Activated effector memory CD4-positive, alpha-beta T cell treated with anti-CD3 and anti-CD28 coated beads, Interleukin-2, amount 50 U/mL, for 16 hours (primary cell): ENCODE measurements around the gene ARHGAP20.
"Not testable (repeated sequence)": the region's sequence is repeated elsewhere in the genome, so short reads cannot be mapped to it uniquely, and the experiment has no call there.

ENCODE experiments used
- DNase-seq: peaks from one replicate; pipeline ENCODE4 v3.0.0-alpha.2; 2020

The ARHGAP20 gene

DNA sequence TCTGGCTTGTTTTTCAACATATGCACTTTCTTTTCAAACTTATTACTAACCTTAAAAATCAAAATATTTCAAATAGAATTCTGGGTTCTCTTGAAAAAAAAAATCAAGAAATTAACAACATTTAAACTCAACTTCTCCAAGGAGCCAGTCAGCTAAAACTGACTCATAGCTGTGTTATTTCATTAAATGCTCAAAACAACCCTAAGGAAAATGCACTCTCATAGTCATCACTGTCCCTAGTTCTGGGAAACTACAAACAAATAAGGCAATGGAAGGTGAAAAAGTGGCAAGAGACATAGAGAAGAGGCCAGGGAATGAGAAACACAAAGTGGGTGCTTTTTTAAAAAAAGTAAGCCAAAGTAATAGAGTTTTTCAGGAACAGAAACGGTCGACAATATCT lies 4.1 kb upstream of the ARHGAP20 start:
- DNase-seq, result no peak

- no peak for DNase-seq
These were observed 3.3 kb upstream of the ARHGAP20 start for GRCh38 chr11:110715541-110715940.

GRCh38 chr11:110713449-110713776 lies 1.2 kb upstream of the ARHGAP20 start:
- no peak for DNase-seq

GRCh38 chr11:110712659-110713448 lies 617 bp upstream of the ARHGAP20 start:
- no peak for DNase-seq

GRCh38 chr11:110711448-110711775 lies 825 bp downstream of the ARHGAP20 start:
- no peak for DNase-seq

DNA sequence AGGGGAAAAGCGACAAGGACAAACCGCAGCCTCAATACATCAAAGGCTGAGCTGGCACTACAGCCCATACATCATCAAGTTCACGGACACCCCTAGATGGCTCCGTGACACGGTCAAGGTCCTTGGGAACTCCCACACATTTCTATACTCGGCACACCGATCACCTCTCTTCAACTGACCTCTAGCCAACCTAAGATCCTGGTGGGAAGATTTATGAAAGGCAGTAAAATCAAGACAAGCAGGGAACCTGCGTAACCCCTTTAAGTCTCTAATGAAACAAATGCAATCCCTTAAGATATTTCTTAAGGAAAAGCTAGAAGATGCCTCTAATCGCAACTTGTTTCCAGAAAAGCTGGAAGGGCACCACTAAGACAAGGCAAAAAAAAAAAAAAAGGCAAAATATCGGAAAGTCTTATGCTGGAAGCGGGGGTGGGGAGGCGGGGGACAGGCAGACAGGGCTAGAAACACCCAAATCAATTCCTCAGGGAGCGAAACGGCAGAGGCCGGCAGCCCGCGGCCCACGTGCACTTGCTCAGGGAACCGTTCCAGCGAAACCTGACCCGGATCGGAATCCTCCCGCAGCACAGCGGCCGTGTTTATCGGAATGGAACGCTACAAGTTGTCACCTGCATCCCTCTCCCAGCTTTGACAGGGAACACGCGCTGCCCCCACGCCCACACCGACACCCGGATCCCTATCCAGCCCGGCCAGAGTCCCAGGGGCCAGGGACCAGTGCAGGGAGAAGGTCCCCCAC lies 1.4 kb downstream of the ARHGAP20 start:
- DNase-seq, result no peak

DNA sequence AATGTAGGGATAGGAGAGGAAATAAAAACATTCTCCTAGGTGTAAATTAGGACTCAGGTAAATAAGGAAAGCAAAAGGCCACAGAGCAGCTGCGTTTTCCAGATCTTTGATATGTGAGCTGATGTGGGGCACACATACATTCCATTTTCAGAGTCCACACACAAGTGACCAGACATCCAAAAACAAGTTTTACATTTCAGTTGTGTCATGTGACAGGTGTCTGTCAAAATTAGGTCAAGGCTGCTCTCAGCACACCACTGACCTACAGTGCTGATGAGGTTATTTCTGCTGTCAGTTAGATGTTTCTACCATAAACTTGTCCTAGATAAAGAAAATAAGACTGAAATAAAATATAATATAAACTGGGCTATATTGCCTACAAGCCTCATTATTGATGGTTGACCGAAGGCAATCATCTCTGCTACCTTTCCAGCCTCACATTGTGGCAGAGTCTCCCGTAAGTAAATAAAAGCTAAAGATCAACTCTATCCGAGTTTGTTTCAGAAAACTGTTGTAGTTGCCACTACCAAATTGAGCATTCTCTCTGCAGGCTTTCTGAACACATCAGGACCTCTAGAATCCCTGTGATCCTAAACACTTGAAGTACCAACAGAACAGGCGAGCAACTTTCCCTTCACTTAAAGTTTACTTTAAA lies 7.9 kb downstream of the ARHGAP20 start:
- no peak for DNase-seq

DNA sequence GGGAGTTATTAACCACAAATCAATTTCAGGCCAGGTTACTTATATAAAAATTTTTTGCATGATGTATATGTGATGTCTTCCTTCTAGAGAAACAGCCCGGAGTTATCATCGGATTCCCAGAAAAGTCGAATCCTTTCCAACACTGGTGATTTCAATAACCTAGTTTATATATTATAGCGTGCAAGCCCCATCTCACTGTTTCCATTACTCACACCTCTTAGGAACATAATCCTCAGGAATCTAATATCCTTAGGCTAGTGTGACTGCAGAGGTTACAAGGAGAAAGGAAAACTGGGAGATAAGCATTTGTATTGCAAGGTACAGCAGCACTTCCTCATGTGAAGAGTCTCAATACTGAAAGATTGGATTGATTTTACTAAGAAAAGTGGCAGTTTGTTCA lies 20.3 kb downstream of the ARHGAP20 start:
- DNase-seq, result no peak

GRCh38 chr11:110689306-110689705 lies 22.9 kb downstream of the ARHGAP20 start:
- DNase-seq, result no peak

GRCh38 chr11:110679323-110679975 lies 32.8 kb downstream of the ARHGAP20 start:
- no peak for DNase-seq

GRCh38 chr11:110675548-110675947 lies 36.7 kb downstream of the ARHGAP20 start:
- DNase-seq, result no peak

DNA sequence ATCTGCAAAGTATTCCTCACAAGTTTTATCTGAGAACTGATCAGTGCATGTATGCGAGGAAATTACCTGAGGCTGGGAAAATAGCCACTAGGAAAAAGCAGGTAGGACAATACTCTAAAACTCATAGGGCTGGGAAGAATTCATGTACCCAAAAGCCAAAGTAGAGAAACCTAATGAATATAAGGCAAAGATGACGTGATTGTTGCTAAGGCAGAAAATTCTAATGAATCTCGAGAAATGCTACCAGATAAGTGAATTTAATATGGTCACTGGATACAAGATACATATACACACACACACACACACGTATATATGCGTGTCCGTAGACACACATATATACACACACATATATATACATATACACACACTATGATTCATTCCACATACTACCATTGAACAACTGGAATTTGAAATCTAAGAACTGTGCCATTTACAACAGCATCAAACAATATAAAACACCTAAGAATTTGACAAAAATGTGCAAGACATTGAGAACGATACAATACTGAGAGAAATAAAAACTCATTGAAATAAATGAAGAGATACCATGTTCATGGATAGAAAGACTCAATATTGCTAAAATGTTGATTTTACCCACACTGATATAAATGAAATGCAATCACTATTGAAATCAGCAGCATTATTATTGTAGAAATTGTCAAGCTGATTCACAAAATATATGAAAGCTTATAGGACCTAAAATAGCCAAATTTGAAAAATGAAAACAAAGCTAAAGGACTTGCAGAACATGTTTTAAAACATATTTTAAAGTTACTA lies 46.4 kb downstream of the ARHGAP20 start:
- DNase-seq, result no peak

DNA sequence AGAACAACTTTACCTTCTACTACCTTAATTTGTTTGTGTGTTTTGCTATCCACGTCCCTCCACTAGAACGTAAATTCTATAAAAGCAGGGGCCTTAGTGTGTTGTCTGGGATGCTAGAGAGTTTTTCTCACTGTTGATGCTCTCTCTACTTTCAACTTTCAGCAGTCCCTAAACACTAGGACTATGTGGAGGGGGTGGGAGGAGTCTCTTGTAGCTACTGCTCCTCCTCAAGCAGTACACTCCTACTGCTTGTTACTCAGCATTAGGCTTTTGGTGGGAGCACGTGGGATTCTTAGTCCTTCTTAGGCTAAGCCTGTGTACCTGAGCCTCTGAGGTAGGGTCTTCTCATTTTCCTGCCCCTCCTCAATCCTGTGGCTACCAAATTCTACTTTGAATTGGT lies 56.3 kb downstream of the ARHGAP20 start:
- DNase-seq, result no peak

- no peak for DNase-seq
These were observed 57.8 kb downstream of the ARHGAP20 start for GRCh38 chr11:110654456-110654855.

DNA sequence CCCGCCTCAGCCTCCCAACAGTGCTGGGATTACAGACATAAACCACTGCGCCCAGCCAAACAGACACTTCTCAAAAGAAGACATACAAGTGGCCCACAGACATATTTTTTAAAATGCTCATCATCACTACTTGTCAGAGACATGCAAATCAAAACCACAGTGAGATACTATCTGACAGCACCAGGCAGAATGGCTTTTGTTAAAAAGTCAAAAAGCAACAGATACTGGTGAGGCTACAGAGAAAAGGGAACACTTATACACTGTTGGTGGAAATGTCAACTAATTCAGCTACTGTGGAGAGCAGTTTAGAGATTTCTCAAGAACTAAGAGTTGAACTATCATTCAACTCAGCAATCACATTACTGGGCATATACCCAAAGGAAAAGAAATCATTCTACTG lies 67.0 kb downstream of the ARHGAP20 start:
- no peak for DNase-seq

DNA sequence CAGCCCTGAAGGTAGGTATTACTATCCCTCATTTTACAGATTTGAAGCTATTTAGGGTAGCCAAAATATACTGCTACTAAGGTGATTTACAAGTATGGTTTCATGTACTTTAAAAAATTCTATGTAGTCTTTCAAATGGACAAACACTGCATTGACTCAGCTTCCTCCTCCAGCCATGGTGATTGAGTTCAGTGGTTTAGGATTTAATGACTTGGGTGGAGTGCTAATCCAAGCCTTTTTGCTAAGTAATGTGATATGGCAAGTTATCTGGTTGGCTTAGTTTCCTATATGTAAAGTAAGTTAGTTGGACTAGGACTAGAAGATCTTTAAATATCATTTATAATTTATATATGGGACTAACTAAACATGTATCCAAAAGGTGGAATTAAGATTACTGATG lies 77.9 kb downstream of the ARHGAP20 start:
- DNase-seq, result no peak

DNA sequence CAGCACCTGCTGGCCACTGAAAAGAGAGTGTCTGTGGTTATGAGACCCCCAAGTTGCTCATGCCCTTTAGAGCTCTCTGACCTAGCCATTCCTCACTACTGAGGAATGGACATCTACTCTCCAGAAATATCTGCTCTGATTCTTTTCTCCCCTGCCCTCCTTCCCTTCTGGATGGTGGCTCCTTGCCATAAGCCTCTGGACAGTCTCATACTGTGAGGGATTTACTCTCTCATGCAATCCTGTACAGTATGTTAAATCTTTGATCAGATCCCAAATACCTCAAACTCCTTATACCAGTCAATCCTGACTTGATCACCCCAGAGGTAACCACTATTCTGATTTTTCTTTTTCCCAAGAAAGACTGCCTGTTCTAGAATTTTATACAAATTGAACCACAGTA lies 80.7 kb downstream of the ARHGAP20 start:
- DNase-seq, result no peak

DNA sequence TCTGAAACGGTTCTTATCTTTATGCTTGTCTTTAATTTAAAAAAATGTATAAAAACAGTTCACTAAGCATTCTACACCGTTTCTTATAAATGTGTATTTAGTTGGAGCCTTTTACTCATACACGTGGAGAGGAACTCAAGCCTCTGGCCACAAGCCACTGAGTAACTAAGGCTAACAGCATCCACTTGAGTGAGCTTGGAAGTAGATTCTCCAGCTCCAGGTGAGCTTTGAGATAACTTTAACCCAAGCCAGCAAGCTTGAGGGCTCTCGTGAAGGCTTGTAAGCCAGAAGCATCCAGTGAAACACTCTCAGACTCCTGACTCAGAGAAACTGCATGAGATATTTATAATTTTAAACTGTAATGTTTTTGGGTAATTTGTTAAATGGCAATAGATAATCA lies 82.6 kb downstream of the ARHGAP20 start:
- DNase-seq, result no peak

DNA sequence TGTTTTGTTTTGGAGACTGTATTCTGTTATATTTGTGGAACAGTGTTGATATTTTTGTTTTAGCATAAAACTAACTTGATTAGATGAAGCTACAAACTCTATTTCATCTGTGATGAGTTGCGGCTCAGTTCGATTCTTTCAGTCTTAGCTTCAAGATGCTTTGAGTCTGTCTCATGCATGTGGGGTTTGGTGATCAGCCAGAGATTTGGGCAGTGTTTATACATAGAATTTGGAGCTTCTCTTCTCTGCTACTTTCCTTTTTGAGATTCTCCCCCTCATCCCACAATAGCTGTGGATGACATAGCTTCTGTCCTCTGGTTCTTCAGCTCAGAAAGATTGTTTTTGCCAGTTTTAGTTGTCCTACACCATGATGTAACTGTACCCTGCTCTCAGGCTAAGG lies 90.4 kb downstream of the ARHGAP20 start:
- DNase-seq, result no peak

- DNase-seq, result not testable (repeated sequence)
These were observed 92.9 kb downstream of the ARHGAP20 start for GRCh38 chr11:110619366-110619765.

GRCh38 chr11:110614031-110614430 lies 98.2 kb downstream of the ARHGAP20 start:
- DNase-seq, result no peak

DNA sequence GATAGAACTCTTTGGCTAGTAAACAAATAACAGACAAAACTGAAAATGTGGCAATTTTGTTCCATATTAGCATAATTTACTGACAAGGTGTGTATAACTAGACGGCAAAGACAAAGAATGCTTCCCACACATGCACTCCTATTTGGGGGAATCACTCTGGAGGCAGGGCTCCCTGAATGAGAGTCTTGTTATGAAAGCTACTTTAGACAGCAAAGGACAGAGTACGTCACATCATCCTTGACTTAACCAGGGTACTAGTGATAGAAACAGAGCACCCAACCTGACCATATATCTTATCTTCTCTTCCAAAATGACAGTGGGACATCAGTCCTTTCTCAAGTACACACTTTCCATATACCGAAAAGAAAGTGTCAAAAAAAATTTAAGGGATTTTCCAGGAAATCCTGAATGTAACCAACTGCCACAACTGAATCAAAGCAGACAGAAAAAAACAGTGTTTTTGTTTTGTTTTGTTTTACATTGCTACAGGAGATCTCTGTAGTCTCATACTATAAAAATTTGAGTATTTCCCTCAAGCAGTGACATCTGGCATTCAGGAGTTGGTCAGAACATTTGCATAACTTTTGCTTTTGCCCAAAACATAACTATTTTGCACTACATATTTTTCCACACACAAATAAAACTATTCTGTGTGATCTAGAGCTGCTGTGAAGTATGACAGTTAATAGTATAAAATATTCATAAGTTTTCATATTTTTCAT lies 98.9 kb downstream of the ARHGAP20 start:
- DNase-seq, result no peak
